Measurements from ENCODE around the gene SYT2.
"Not testable (repeated sequence)": the region's sequence is repeated elsewhere in the genome, so short reads cannot be mapped to it uniquely, and the experiment has no call there.

- TF ChIP-seq SNAI2, RARB, ZNF8 (CRISPR knock-in tag; IDR thresholded peaks at IDR 0.05): not testable (repeated sequence)
Measured at GRCh38 chr1:202556037-202556436, 154.2 kb downstream of the SYT2 start.

Data from SK-N-SH treated with all-trans-retinoic acid at 6 μM for 48 hours (cell line).